Sigmoid colon (tissue), 4 donors: ENCODE results near the gene GPS1.

ENCODE experiments used
- EP300 ChIP-seq, 4 donors: sonication (generic); formaldehyde crosslinking; IDR thresholded peaks; one replicate each; pipeline ENCODE4 v1.6.1; 2017; ENCODE audit warnings: antibody characterized with exemption in 4 of 4
- POLR2A ChIP-seq, 2 donors: fragments of 450-650 bp; IDR thresholded peaks; one replicate each; pipeline ENCODE4 v1.6.1; 2016; ENCODE audit warnings: antibody characterized with exemption in 2 of 2, mild to moderate bottlenecking in 2 of 2, moderate library complexity in 2 of 2
- POLR2AphosphoS5 ChIP-seq, 4 donors: sonication (generic); formaldehyde crosslinking; IDR thresholded peaks; one replicate each; pipeline ENCODE4 v1.6.1; 2017; ENCODE audit warnings: antibody characterized with exemption in 4 of 4
- TF ChIP-seq, protein P1 (sequence below), 4 experiments: fragments of 450-650 bp in 3 of 4; fragments of 200-600 bp in 1 of 4; IDR thresholded peaks; one replicate each; pipeline ENCODE4 v1.5.1; 2016 to 2019; ENCODE audit warnings: antibody characterized with exemption in 4 of 4, mild to moderate bottlenecking in 3 of 4, moderate library complexity in 2 of 4

DNA sequence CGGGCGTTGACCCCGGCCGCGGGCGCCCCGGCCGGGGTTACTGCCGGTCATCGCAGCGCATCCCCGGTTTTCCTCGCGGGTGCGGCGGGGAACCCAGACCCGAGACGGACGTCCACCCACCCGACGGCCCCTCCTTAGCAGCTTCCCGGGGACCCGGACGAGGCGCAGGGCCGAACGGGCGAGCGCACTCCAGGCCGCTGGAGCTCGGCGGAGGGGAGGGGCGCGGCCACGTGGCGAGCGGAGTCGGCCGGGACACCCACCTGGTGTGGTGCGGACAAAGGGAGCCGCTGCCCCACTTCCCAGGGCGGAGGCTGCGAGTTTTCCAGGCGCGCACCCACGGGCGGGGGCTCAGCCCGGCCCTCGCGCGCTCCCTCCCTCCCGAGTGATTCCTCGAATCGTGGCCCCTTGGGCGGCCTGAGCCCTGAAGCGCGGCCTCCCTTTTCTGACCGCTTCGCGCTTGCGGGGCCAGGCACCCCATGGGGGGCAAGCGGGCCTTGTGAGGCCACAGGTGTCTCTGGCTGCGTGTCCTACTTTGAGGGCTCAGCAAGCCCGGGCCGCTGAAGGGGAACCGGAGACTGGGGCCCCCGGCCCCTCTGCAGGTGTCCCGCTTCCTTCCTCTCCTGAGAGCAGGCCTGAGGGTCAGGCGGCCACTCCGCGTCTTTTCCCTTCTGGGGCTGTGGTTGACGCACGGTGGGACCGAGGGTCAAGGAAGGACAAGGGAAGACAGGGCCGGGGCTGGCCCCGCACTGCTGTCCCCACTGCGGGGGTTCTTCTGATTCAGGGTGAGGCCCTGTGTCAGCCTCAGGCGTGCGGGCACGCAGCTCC, 47.5 kb downstream of the GPS1 start:
- TF ChIP-seq POLR2A (IDR thresholded peaks at IDR 0.05): no peak
- TF ChIP-seq, protein P1, sequence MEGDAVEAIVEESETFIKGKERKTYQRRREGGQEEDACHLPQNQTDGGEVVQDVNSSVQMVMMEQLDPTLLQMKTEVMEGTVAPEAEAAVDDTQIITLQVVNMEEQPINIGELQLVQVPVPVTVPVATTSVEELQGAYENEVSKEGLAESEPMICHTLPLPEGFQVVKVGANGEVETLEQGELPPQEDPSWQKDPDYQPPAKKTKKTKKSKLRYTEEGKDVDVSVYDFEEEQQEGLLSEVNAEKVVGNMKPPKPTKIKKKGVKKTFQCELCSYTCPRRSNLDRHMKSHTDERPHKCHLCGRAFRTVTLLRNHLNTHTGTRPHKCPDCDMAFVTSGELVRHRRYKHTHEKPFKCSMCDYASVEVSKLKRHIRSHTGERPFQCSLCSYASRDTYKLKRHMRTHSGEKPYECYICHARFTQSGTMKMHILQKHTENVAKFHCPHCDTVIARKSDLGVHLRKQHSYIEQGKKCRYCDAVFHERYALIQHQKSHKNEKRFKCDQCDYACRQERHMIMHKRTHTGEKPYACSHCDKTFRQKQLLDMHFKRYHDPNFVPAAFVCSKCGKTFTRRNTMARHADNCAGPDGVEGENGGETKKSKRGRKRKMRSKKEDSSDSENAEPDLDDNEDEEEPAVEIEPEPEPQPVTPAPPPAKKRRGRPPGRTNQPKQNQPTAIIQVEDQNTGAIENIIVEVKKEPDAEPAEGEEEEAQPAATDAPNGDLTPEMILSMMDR (IDR thresholded peaks at IDR 0.05): no peak
- no peak for TF ChIP-seq EP300 (IDR thresholded peaks at IDR 0.05)
- peak in 1 of 4 donors; percentile 34 for TF ChIP-seq POLR2AphosphoS5 (IDR thresholded peaks at IDR 0.05)
